GM18502 (cell line): ENCODE results near the gene ALDH1L1.

Experiments
- ATAC-seq: cut with Tn5 transposase; IDR thresholded peaks from one replicate; pipeline ENCODE4 v1.9.1; 2021; ENCODE audit warnings: mild to moderate bottlenecking; ENCODE audit not compliant: unreplicated experiment, poor library complexity

Gene ALDH1L1

DNA sequence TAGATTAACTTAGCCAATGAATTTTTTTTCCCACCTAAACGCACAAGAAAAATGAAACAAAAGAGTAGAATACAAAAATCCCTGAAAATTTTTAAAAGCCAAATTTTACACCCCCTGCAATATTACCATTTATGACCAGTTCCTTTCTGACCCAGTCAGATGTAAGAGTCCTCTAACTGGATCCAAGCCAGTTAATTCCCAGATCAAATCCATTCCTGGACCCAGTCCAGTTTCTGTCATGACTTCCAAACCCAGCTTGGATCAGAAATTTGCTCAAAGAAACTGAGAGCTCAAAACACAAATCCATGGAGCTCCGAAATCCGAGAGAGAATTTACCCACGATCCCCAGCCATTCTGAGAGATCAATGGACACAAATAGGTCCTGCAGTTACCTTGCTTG lies 17.0 kb upstream of the ALDH1L1 start:
- no peak for ATAC-seq

DNA sequence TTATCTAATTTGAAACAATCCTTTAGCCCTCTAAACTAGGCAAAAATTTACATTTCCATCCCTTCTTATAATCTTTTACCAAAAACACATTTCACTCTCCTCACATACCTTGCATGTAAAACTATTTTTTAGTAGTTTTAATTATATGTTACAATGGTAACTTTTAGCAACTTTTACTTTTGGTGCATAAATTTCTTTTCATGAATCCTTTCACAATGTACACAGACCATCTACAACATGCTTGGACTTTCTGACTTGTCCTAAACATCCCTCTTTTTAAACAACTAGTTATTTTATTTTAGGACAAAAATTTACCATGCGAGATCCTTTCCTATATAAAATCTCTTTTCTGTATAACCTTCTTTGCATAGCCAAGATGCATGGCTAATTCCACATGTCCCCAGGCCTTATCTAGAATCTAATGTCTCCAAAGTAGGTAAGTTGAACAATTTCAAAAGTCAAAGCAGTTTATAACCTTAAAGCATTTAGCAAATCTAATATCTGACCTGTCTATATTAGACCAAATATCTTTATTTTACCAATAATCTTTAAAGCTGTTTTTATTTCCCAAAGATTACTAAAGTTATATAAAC lies 14.4 kb upstream of the ALDH1L1 start:
- ATAC-seq: no peak

DNA sequence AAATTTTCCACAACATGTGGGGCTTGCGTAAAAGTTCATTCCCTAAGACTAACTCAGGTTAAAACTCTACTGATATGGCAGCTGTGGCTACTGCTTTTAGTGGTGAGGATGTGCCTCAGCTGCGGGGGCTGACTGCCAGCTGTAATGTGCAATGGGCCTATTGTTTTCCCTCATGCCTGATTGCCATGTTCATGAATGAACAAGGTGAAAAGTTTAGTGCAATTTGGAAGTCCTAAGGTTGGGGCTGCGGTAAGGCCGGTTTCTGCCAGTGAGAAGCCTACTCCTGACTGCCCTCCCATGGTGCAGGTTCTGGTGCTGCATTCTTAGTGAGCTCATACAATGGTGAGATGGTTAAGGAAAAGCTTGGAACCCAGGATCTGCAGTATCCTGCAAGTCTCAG lies 10.9 kb upstream of the ALDH1L1 start:
- no peak for ATAC-seq

- no peak for ATAC-seq
Observed at GRCh38 chr3:126187920-126188319, 7.5 kb upstream of the ALDH1L1 start.

GRCh38 chr3:126186749-126187148 lies 6.4 kb upstream of the ALDH1L1 start:
- ATAC-seq: no peak

DNA sequence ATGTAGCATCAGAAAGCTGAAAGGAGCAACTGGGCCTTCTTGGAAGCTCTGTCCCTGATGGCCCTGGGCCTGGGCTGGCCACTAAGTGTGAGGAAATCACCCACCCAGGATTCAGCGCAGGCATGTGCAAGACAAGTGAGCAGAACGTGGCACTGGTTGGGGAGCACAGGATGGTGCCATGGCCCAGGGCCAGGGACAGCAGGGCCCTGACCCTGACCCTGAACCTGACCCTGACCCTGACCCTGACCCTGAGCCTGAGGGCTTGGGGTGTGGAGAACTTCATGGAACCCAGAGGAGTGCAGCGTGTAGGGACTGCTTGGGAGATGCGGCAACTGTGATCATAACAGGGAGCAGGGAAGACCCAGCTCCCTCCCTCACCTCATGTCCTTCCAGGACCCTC lies 5.9 kb upstream of the ALDH1L1 start:
- ATAC-seq: no peak

DNA sequence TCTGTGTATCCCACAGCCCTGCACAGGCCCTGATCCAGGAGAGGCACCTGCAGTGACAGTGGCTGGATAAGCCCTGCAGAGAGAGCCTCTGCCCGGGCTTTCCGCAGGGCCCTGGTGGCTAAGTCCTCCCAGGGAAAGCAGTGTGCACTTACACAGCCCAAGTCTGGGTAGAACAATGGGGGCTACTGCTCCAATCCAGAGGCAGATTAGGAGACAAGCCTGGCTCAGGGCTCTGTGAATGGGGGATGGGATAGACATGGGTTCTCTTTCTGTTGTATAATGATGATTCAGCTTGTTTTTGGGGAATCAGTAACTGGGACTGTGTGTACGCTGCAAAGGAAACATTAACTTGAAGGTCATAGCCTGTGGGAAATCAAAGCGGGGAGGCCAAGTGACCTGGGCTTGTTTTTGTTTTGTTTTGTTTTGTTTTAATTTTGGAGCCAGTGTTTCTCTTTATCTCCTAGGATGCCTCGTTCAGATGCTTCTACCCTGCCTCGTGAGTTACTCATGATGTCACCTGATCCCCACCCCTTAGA lies 4.1 kb upstream of the ALDH1L1 start:
- ATAC-seq: no peak

DNA sequence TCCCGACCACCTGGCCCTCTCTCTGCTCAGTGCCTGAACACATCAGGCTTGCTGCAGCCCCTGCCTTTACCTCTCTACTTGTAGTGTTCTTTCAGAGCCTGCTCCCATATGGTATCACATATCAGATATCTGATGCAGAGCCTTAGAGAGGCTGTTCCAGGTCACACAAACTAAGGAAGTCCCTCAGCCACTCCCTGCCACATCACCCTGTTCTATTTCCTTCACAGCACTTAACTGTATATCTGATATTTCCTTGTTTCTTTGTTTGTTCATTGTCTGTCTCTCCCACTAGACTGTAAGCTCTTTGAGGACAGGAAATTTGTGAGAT lies 976 bp upstream of the ALDH1L1 start:
- no peak for ATAC-seq

DNA sequence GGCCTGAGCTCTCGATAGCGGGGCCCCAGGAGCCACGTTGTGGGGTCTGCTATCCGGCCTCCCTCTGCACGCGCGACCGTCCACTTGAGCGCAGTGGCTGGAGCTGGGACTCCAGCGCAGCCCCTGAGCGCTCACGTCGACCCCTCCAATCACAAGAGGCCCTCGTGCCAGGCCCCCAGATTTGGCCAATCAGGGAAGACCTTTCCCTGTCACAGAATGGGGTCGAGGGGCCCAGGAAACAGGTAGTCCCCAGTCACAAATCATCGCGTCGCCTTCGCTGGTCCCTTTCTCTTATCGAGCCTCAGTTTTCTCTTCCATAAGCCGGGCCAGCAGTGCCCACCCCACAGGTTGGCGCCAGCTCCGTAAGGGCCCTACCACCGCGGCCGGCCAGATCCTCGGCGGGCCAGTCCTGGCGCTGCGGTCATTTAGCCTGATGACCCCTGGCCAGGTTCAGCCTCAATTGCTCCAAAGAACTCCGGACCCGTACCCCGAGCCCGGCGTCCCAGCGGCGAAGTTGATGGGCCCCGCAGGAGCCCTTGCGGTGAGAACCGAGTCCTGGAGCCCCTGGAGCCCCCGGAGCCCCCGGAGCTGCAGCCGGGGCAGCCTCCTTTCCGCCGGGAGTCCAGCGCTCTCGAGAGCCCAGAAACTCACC lies 435 bp downstream of the ALDH1L1 start:
- ATAC-seq: no peak

- ATAC-seq: no peak
Observed at GRCh38 chr3:126170073-126170777, 10.2 kb downstream of the ALDH1L1 start.

- no peak for ATAC-seq
Observed at GRCh38 chr3:126167566-126167965, 12.8 kb downstream of the ALDH1L1 start.

DNA sequence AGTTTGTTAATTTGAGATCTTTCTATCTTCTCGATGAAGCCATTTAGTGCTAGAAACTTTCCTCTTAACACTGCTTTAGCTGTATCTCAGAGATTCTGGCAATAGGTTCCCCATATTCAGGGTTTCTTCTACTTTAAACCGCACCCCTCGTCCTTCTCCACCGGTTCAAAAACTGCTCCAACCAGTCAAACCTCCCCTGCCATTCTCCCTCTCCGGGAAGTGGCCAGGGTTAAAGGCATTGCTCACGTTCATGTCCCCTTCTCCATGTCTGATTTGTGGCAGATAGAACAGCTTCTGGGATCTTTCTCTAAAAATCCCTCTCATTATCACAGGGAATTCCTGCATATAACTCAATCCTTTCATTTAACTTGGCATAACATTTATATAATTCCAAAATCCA lies 14.4 kb downstream of the ALDH1L1 start:
- ATAC-seq: no peak

DNA sequence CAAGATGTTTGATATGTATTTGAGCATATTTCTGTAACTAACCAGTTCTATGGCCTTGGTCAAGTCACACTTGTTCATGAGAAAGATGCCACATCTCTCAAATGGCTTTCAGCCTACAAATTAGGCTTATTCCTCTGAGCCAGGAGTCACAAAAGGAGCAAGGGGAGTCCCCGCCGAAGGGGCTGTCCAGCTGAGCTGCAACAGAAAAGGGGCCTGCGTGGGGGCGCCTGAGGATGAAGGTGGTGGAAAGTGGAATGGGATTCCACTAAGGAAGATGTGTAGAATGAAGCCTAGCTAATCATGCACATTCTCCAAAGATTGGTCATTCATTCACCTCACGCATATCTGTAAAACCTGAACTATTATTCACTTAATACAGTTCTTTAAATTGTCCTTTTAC lies 19.1 kb downstream of the ALDH1L1 start:
- ATAC-seq: no peak

DNA sequence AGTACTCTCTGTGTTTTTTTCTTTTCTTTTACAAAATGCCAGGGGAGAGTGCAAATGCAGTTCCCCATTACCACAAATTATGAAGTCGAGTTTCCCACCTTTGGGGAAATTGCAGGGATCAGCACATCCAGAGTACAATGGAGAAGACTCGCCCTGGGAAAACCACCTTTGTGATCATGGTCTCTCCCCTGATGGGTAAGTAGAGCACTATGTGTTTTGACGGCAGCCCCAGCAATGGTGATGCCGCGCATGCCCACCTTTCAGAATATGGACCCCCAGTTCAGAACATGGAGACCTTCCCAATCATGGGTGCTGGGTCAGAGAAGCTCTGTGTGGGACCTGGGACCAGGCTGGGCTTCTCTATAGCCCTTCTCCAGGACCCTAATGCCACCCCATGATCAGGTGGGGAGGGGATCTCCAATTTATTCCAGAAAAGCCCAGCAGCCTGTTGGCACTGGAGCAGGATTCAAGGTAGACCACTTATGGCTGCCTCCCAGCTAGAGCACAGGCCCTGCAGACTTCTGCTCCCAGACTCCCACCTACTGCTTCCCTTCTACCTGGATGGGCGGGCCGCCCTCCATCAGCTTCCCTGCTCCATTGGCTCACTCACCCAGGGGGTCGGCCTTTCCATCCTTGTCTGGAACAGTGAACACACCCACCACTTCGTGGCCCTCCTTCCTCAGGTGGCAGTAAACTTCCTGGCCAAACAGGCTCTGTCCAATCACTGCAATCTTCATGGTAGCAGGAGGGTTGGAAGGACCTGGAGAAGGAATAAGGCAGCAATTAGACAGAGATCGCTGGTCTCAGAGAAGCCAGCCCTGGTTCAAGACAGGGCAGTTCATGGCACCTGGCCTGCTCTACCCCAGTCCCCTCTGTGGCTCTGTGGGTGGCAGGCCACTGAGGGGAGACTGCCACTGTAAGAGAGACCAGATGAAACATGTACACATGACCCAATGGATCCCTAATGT lies 19.9 kb downstream of the ALDH1L1 start:
- ATAC-seq: no peak

DNA sequence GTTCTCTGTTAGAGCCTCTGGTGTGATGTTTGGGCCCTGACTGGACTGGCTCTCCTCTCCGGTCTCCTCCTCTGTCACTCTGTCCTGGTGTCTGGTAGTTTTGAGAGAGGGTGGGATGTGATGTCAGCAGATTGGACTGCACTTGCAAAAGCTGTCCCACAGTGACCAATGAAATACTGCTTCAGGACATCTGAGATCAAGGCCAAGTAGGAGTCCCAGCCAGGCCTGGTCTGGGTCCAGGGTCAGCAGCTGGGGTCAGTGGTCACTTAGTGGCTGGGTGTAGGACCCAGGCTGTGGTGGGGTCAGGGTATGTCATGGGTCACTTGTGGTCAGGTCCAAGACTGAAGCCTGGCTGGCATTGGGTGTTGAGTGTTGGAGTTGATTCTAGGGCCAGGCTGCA lies 20.9 kb downstream of the ALDH1L1 start:
- no peak for ATAC-seq

DNA sequence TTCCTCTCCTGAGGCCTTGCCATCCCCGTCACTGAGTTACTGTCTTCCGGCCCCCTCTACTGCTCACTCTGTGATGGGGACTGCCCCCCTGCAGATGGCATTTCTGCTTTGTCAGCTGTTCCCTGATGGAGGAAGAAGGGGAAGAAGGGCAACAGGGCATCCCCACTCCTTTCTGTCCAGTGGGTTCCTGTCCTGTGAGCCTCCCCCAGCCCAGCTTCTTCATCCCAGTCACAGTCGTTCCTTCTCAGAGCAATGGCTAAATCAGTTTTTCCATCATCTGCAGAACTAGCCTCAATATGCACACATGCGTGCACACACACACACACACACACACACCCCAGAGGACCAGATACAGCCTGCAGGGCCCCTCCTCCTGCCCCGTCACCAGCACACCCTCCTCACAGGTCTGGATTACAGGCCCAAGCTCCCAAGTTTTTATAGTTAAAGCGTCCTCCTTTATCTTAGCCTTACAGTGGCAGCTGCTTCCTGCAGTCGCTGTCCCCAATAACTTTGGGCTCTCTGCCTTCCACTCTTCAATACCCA lies 21.4 kb downstream of the ALDH1L1 start:
- ATAC-seq: no peak

DNA sequence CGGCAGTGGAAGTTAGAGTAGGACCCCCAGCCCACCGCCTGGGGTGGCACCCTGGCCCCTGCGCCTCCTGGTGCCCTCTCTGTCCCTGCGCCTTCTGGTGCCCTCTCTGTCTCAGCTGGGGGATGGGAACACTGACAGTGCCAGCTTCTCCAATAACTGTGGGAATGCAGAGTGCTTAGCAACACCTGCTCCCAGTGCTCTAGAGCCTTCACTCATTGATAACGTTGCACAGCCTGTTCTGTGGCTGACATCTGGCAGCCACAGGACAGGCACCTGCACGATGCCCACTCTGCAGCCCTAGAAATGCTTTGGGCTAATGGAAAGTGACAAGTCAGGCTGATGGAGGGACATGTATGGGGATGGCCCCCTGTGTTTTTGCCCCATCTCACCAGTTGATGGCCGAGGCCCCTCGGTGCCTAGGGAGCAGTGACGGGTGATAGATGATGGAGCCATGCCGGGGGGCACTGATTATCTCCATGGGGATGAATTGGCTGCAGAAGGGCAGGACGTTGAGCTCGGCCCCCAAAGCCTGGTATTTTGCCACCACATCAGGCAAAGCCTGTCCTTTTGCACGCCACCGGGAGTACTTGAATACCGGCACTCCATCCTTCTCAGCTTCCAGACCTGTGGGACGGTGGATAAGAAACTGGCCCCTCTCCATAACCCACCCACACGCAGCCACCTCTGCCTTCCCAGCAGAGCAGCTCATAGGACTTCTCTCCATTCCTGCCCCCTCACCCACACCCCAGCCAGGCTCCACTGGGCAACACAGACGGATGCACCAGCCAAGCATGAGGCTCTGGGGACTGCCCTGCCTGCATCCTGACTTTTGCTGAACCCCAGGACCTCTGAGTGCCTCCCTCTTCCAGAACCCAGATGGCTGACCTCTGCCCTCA lies 22.1 kb downstream of the ALDH1L1 start:
- no peak for ATAC-seq

- ATAC-seq: no peak
Observed at GRCh38 chr3:126157083-126157768, 23.2 kb downstream of the ALDH1L1 start.

- ATAC-seq: no peak
Observed at GRCh38 chr3:126156468-126156867, 23.9 kb downstream of the ALDH1L1 start.
